NCI-H2196 (cell line): ENCODE measurements around the gene NUP205.
"Not testable (repeated sequence)": the region's sequence is repeated elsewhere in the genome, so short reads cannot be mapped to it uniquely, and the experiment has no call there.

Experiments used
- DNase-seq: peaks from one replicate; lab custom pipeline; 2025; ENCODE audit not compliant: unreplicated experiment; lab: John Stamatoyannopoulos, UW

NUP205 gene

DNA sequence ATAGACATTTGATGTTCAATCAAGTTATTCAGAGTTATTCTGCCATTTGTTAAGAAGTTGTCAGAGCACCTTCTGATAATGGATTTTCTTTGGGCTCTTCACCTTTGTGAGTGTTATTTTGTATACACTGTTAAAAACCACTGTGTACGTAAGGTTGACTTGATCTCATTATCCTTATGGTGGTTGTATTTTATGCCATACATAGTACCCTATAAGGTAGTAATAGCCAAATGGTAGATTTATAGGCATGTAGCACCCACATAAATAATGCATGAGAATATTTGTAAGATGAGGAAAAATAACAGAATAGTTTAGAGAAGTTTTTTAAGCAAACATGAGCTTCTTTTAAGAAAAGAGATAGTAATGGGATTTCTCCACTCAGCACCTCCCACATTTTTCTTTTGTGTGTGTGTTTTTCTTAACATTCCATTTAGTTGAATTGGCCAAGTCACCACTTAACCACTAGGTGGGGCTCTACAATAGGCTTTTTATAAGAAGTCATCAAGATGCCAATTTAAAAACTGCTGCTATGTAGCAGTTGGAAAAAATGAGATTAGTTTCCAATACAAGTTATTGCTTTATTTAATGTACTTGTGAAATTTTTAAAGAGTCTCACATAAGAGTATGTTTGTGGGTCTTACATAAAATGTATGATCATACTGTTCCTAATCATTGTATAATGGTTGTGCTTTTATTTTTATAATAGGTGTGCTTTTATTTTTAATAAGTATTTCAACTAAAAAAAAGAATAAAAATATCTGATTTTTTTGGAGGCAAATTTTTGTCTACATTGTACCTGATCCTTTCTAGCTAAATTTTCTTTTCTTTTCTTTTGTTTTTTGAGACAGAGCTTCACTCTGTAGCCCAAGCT lies 63.5 kb downstream of the NUP205 start:
- peak; percentile 80 for DNase-seq

DNA sequence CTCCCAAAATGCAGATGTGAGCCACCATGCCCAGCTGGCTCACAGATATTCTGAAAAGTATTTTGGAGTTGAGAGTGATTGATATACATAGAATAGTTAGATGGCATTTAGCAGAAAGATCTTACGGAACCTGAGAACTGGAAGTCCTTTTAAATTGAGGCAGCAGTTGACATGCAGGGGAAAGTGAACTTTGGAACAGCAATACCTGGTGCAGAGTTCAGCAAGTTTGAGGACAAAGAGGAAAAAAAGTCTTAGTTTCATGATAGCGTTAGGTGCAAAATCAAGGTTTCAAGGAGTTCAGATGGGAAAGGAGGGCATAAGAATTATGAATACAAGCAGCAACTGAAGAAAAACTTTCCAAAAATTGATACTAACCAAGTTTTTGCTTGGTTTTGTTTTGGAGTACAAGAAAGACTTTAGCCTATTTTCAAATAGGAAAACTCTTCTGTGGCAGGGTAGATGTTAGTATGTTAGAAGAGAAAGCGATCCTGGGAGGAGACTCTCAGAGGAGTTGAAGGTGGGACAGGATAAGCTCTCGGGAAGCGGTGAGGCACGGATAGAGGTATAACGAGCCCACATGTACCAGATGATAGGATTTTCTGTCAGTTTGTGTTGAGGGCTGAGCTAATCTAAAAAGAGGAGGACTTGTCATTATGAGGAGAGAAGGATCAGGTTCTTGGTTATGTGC lies 76.6 kb downstream of the NUP205 start:
- no peak for DNase-seq

DNA sequence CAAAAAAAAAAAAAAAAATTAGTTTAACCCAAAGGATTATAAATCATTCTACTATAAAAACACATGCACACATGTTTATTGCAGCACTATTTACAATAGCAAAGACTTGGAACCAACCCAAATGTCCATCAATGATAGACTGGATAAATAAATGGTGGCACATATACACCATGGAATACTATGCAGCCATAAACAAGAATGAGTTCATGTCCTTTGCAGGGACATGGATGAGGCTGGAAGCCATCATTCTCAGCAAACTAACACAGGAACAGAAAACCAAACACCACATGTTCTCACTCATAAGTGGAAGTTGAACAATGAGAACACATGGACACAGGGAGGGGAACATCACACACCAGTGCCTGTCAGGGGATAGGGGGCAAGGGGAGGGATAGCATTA lies 82.0 kb downstream of the NUP205 start:
- DNase-seq: not testable (repeated sequence)

DNA sequence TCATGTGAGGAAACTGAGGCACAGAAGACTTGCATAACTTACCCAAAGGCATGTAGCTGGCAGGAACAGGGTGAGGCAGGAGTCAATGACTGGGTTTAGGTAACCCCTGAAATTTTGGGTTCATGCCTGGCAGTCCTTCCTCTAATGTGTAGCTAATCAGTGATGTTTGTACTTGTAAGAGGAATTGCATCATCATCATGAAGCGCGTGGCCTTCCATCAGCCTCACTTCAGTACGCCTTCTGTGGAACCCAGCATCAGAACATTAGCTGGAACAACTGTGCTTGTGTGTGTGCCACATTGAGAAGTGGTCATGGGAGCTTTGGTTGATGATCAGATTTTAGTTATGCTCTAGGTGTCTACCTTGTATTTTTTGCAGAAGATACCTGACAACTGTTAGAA lies 86.4 kb downstream of the NUP205 start:
- no peak for DNase-seq

DNA sequence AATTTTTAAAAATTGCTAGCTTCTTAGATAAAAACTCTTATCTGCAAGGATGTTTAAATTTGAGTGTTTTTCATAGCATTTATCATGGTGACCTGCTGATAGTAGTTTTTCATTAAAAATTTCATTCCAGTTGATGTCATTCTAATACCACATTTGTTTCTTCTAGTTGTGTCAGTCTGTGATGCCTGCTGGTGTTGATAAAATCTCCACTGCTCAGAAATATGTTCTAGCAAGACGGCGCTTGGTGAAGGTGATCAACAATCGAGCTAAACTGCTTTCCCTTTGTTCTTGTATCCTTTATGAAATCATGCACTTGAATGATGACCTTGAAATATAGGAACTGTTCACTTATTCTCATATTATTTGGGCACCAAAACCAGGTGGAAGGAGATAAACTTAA lies 87.0 kb downstream of the NUP205 start:
- no peak for DNase-seq

DNA sequence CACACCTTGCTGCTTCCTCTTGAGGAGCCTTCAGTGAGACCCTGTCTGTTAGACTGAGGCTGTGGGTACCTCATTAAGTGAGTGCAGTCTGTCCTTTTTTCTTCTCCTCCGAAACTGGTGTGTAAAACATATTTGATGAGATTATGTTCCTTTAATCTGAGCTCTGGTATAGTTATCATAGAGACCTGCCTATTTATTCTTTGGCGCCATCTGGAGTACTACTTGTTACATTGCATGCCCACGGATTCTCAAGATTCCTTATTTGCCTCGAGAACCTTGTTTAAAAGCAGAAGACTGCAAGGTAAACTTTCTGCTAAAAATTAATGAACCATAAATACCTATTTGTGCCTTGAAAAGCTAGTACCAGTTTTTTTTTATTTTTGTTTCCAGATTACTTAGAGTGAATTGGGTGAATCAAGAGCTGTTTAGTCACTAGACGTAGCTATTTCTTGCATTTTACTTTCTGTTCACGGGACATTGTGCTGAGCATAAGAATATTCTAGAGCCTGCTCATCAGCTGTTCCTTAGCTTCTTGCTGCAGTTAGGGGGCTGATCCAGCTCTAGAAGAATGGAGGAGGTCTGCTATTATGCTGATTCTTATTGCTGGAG lies 87.7 kb downstream of the NUP205 start:
- DNase-seq: peak; percentile 70

DNA sequence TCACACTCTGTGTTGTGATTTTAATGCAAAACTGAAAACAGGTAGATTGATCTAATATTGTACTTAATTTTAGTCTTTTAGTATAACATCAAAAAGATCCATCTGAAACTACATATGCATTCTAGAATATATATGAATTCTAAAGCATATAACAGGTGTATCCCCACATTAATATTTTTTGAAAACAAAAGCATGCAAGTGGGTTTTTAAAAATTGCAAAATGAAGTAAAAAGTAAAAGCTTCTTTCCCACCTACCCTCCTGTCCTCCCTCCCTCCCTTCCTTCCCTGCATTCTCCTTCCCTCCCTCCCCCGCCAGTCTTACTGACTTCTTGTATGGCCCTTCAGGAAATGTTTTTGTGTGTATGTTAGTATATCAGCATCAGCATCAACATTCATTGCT lies 90.0 kb downstream of the NUP205 start:
- DNase-seq: no peak

DNA sequence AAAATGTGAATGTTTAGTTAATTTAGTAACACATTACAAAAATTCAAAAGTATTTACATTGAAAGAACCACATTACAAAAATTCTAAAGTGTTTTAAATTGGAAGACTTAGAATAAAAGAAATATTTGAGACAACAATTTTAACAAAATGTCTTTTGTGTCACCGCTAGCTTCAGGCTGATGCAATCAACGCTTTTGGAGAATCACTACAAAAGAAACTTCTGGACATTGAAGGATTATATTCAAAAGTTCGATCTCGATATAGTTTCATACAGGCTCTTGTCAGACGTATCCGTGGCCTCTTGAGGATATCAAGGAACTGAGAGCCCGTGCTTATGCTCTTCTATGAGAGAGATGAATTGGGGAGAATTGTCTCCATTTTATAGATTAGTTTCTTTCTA lies 90.5 kb downstream of the NUP205 start:
- DNase-seq: no peak

DNA sequence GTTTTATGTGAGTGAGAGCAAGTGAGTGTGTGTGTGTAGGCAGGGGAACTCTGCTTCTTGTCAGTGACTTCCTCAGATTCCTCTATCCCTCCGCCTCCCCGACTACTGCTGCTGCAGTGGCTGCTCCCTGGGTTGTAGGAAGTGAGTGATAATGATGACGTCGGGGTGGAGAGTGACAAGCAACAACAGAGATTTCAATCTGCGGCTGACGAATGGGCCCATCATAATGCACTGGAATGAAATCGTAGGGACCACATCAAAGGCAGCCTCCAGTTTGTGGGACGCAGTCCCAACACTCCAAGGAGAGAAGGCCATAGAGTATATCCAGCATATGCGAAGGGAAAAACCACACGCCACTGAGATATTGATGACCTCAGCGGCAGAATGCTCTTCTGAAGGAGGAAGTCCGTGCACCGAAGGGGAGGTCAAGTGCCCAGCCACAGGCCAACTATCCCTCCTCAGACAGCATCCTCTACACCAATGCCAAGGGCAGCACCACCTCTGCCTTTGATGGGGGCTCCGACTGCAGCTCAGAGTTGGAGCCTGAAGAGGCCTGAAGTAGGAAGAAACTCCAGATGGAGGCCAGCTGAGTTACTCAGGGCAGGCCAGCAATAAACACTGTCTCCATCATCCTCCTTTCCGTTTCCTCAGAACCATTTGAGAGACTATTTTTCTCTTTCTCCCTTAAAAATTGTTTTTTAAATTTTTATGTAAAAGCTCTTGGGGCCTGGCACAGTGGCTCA lies 93.3 kb downstream of the NUP205 start:
- no peak for DNase-seq

DNA sequence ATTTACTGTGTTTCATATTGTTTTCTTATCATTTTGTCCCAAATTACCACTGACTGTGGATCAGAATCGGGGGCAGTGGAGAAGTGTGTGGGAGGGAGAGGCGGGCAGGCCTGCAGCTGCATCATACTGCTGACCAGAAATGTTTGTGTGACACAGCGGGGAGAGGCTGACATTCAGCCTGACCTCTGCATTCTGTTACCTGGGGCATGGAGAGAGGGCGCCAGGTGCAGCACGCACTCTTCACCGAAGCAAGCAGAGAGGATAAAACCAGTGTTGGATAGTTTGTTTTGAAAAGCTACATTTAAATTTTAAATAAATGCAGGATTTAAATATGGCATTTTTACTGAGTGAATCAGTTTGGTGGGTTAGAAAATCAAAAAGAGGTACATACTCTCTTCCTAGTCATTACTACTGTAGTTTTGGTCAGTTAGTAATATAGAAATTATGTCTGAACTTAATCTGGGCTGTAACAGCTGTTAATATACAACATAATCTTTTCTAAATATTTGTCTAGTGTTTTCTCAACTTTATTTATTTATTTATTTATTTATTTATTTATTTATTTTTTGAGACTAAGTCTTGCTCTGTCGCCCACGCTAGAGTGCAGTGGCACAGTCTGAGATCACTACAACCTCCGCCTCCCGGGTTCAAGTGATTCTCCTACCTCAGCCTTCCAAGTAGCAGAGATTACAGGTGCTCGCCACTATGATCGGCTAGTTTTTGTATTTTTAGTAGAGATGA lies 95.8 kb downstream of the NUP205 start:
- peak; percentile 39 for DNase-seq

DNA sequence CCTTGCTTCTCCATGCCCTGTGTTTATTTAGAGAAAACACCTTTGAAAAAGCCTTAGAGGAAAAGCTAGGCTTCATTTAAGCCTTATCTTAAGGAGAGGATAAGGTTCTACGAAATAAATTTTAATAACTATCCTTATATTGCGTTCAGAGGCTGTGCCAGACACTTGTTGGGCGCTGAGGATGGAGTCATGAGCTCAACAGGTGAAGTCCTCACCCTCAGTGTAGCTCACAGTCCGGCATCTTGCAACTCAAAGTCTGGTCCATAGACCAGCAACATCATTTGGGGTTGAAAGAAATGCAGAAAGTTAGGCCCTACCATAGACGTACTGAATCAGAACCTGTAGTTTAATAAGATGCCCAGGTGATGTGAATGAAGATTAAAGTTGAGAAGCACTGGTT lies 100.8 kb downstream of the NUP205 start:
- no peak for DNase-seq

DNA sequence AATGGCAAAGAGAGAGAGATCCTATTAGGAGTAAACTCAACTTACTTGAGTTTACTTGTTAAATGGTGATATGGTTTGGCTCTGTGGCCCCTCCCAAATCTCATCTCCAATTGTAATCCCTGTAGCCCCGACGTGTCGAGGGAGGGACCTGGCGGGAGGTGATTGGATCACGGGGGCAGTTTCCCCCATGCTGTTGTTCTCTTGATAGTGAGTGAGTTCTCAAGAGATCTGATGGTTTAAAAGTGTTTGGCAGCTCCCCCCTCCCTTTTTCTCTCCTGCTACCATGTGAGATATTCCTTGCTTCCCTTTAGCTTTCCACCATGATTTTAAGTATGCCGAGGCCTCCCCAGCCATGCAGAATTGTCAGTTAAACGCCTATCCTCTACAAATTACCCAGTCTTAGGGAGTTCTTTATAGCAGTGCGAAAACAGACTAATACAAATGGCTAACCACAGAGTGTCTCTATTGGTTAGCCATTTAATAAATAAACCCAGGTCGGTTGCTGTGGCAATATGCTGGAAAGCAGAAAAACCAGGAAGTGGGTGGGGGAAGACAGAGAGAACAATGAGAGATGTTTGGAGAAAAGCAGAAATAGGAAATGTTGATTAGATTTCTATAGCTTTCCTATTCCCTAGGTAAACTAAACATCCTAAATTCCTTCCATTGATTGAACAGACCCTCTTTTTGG lies 101.6 kb downstream of the NUP205 start:
- DNase-seq: no peak

DNA sequence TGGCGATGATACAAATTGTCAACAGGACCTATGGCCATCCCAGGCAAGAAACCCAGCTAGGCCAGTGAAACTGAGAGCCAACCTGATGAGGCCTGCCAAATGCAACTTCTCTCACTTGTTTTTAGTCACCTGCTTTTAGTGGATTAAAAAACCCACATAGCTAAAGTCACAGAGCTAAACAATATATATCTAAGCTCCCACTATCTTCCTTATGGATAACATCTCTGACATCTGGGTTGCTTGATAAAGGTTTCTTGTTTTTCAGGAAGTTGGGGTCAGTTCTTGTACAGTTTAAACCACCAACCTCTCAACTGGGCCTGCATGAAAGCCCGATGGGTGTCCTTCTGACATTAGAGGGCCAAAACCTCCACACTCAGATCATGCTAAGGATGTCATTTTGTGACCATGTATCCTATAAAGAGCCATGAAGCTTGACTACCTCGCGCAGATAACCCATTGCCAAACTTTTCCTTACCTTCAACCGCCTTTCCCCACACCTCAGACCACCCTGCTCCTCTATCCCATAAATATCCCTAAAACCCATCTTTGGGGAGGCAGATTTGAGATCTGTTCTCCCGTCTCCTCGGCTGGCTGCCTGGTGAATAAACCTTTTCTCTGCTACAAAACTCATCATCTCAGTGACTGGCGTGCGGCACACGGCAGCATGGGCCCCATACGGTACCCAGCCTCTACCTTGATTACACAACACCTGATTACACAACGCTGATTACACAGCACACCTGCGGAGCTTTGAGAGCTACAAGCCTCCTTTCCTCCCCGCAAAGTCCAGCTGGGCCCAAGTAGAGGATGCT lies 103.8 kb downstream of the NUP205 start:
- peak; percentile 48 for DNase-seq

DNA sequence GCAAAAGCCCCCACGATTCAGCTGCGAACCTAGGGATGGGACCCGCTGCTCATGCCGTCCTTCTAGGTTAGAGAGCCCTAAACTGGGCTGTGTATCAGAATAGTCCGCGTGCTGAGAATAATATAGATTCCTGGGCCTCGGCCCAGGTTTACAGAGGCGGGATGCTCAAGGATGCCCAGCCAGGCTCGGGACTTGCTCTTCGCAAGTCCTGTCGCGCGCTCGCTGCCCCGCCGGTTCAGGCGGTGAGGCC lies 104.3 kb downstream of the NUP205 start:
- DNase-seq: no peak

DNA sequence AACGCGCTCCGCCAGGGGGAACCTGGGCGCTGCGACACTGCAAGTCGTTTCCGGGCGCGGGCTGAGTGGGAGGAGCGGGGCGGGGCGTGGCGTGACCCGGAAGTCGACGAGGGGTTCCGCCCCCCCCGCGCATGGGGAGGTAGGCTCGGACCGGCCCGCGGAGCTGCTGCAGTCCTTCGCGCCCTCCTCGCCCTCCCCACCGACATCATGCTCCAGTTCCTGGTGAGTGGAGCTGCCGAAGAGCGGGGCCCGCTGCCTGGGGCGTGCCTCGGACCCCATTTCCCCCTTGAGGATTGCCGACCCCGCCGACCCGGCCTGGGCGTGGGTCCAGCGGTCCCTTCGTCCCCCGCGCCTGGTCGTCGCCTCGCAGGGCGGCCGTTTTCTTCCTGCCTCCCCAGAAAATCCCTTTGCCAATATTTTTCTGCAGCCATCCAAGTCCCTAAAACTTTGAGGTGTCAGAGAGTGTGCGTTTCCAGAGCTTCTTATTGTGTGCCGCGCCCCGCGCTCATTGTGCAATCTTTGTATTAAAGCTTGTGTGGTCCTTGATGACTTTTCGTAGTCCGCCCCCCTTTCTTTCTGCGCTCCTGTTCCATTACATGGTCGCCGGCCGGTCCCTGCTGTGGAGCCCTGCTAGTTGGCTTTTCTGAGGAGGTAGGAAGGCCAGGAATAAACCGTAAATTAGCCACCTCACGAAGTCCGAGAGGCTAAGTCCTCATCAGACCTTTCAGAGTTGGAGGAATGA lies 104.8 kb downstream of the NUP205 start, which contains the start of gene STMP1:
Gene STMP1 (plus strand): TSS at position 142 of the 742 bp plus-strand sequence.
- DNase-seq: peak; percentile 95

DNA sequence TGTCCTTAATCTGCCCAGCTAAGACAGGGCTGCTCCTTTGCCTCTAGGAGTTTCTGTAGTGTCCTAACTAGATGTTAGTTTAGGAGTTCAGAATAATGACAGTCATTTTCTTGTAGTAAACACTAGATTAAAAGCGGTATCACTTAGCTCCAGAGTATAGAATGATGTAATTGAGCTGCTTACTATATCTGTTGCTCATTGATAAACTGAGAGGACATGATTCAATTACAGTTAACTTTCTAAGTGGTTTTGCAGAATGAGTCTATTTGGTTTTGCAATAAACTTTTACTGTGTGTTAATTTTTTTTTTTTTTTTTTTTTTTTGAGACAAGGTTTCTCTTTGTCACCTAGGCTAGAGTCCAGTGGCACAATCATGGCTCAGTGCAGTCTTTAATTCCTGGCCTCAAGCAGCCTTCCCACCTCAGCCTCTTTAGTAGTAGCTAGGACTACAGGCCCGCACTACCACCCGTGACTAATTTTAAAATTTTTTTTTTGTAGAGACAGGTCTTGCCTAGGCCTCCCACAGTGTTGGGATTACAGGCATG lies 106.4 kb downstream of the NUP205 start:
- no peak for DNase-seq

DNA sequence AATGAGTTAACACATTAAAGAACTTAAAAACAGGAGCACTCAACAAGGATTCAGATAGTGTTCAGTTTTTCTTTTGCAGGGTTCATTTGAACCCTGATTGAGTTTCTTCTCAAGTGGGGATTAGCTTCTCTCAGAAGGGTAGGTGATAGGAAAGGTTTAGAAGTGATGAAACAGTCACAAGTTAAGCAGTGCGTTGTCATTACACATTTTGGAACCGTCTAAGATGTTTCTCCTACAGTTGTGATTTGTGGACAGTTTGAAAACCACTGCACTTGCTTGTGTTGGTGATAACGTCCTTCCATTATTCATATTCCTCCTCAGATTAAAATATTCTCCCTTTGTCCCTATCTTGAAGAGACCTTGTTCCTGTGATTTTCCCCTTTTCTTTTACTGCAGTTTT lies 107.3 kb downstream of the NUP205 start:
- no peak for DNase-seq

DNA sequence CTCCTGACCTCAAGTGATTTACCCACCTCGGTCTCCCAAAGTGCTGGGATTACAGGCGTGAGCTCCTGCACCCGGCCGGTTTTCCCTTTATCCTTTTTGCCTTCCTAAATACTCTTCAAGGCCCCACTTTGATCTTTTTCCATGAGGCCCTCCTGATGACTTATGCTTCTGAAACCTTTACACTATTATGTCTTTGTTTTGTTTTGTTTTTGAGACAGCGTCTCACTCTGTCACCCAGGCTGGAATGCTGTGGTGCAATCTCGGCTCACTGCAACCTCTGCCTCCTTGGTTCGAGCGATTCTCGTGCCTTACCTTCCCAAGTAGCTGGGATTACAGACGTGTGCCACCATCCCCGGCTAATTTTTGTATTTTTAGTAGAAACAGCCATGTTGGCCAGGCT lies 108.4 kb downstream of the NUP205 start:
- DNase-seq: no peak

DNA sequence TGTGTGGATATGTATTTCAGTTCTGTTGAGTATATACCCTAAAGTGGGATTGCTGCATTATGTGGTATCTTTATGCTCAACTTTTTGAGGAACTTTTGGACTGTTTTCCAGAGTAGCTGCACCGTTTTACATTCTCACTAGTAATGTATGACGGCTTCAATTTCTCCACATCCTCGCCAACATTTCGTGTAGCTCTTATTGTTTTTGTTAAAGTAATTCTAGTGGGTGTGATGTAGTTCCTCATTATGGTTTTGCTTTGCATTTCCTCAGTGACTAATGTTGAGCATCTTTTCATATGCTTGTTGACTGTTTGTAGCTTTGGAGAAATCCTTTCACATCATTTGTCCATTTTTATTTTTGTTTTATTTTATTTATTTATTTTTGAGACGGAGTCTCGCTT lies 109.1 kb downstream of the NUP205 start:
- DNase-seq: no peak
